WTC11 (cell line): ENCODE results near the gene SKAP1. TPM values are rescaled to one million over a fixed set of nuclear protein-coding genes. Genes with fewer than 3 reads are reported as not detected.
"Not testable (repeated sequence)": the region's sequence is repeated elsewhere in the genome, so short reads cannot be mapped to it uniquely, and the experiment has no call there.

ENCODE experiments used
- ATAC-seq: fragments of 200-7000 bp; cut with Tn5 transposase; 2 replicates; pipeline ENCODE4 v1.10.0; 2021; ENCODE audit warnings: mild to moderate bottlenecking, moderate library complexity
- CTCF ChIA-PET: fragments of 300-600 bp; sonication (Branson Sonifier 250); formaldehyde crosslinking; loops from one replicate; lab custom pipeline; 2021; ENCODE audit warnings: antibody characterized with exemption; lab: Charles Lee
- POLR2A ChIA-PET: fragments of 350-600 bp; sonication (Branson Sonifier 250); formaldehyde crosslinking; loops from one replicate; lab custom pipeline; 2021; ENCODE audit warnings: antibody characterized with exemption; lab: Charles Lee
- DNase-seq: peaks from one replicate; pipeline ENCODE4 v3.0.0; 2021; ENCODE audit warnings: low spot score
- H3K27ac Mint-ChIP-seq: 2 replicates; pipeline ENCODE4 v1.8.0; 2021; ENCODE audit warnings: mixed read lengths
- H3K27me3 Mint-ChIP-seq: 2 replicates; pipeline ENCODE4 v1.8.0; 2021; ENCODE audit warnings: low read depth, mild to moderate bottlenecking, moderate library complexity, mixed read lengths
- H3K36me3 Mint-ChIP-seq: 2 replicates; pipeline ENCODE4 v1.8.0; 2021; ENCODE audit warnings: mixed read lengths
- H3K4me1 Mint-ChIP-seq: 2 replicates; pipeline ENCODE4 v1.8.0; 2022; ENCODE audit warnings: mixed read lengths
- H3K4me3 Mint-ChIP-seq: 2 replicates; pipeline ENCODE4 v1.8.0; 2021; ENCODE audit warnings: mild to moderate bottlenecking, moderate library complexity, mixed read lengths
- H3K9me3 Mint-ChIP-seq: 2 replicates; pipeline ENCODE4 v1.8.0; 2021; ENCODE audit warnings: mixed read lengths
- ATF2 ChIP-seq: sonication (generic); formaldehyde crosslinking; IDR thresholded peaks from 2 replicates; pipeline ENCODE4 v1.8.1; 2022; ENCODE audit warnings: low read depth, missing genetic modification reagents, borderline replicate concordance
- ATF3 ChIP-seq: sonication (generic); formaldehyde crosslinking; conservative IDR thresholded peaks from 2 replicates; pipeline ENCODE4 v1.8.1; 2022; ENCODE audit warnings: mild to moderate bottlenecking, missing genetic modification reagents
- CBFB ChIP-seq: sonication (generic); formaldehyde crosslinking; IDR thresholded peaks from 2 replicates; pipeline ENCODE4 v1.8.1; 2022; ENCODE audit warnings: mild to moderate bottlenecking, low read depth, missing genetic modification reagents
- CREM ChIP-seq: sonication (generic); formaldehyde crosslinking; IDR thresholded peaks from 2 replicates; pipeline ENCODE4 v1.8.1; 2022; ENCODE audit warnings: mild to moderate bottlenecking, missing genetic modification reagents, moderate library complexity
- E2F1 ChIP-seq: sonication (generic); formaldehyde crosslinking; IDR thresholded peaks from 2 replicates; pipeline ENCODE4 v1.8.0; 2022; ENCODE audit warnings: mild to moderate bottlenecking, missing genetic modification reagents
- EMX1 ChIP-seq: fragments of 250-450 bp; sonication (Bioruptor Pico); IDR thresholded peaks from 2 replicates; pipeline ENCODE4 v1.8.0; 2021; ENCODE audit warnings: mild to moderate bottlenecking
- HMGXB4 ChIP-seq: sonication (generic); formaldehyde crosslinking; IDR thresholded peaks from 2 replicates; pipeline ENCODE4 v1.8.1; 2023; ENCODE audit warnings: mild to moderate bottlenecking, moderate library complexity, missing genetic modification reagents
- KAT7 ChIP-seq: sonication (generic); formaldehyde crosslinking; IDR thresholded peaks from 2 replicates; pipeline ENCODE4 v1.8.1; 2023; ENCODE audit warnings: missing genetic modification reagents, mild to moderate bottlenecking, borderline replicate concordance
- NR2C2 ChIP-seq: sonication (generic); formaldehyde crosslinking; IDR thresholded peaks from 2 replicates; pipeline ENCODE4 v1.8.0; 2022; ENCODE audit warnings: mild to moderate bottlenecking, missing genetic modification reagents
- NR3C1 ChIP-seq: sonication (generic); formaldehyde crosslinking; conservative IDR thresholded peaks from 2 replicates; pipeline ENCODE4 v1.8.1; 2023; ENCODE audit warnings: low read depth, mild to moderate bottlenecking, missing genetic modification reagents
- SMAD3 ChIP-seq: sonication (generic); formaldehyde crosslinking; IDR thresholded peaks from 2 replicates; pipeline ENCODE4 v1.8.0; 2022; ENCODE audit warnings: missing genetic modification reagents, mild to moderate bottlenecking, borderline replicate concordance
- SMAD4 ChIP-seq: sonication (generic); formaldehyde crosslinking; IDR thresholded peaks from 2 replicates; pipeline ENCODE4 v1.8.0; 2022; ENCODE audit warnings: mild to moderate bottlenecking, missing genetic modification reagents
- USF2 ChIP-seq: sonication (generic); formaldehyde crosslinking; IDR thresholded peaks from 2 replicates; pipeline ENCODE4 v1.8.1; 2023; ENCODE audit warnings: mild to moderate bottlenecking, missing genetic modification reagents, moderate library complexity
- ZNF138 ChIP-seq: sonication (generic); formaldehyde crosslinking; conservative IDR thresholded peaks from 2 replicates; pipeline ENCODE4 v1.8.1; 2022; ENCODE audit warnings: mild to moderate bottlenecking, moderate library complexity, missing genetic modification reagents
- total RNA-seq: library from RNA; stranded (reverse); gene quantifications from 3 replicates; pipeline ENCODE4 v1.2.3, GENCODE V29; 2021
- TF ChIP-seq, protein P1 (sequence below): fragments of 250-450 bp; sonication (Bioruptor Pico); IDR thresholded peaks from 2 replicates; pipeline ENCODE4 v1.9.0; 2021; ENCODE audit warnings: mild to moderate bottlenecking, borderline replicate concordance
- TF ChIP-seq, protein P2 (sequence below): sonication (generic); formaldehyde crosslinking; IDR thresholded peaks from 2 replicates; pipeline ENCODE4 v1.8.0; 2023; ENCODE audit warnings: mild to moderate bottlenecking, missing genetic modification reagents

Gene SKAP1
- total RNA-seq, 1 experiment from 2014 or later = not detected

DNA sequence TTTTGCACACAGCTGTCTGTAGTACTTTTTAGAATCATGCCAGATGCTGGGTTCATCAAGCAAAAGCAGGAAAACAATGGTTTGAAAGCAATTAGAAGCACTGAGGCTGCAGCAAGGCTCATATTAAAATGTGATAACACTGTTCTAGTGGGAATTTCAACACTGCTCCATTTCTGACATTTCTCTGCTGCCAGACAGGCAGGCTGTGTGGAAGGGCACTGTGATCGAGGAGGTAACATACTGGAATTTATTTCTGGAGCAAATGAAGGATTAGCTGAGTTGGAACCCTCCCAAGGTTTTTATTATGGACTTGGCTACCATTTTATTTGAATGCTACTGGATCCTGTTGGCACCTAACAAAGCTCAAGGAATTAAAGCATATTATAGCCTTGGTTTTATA is 66.9 kb downstream of the SKAP1 start:
- Mint-ChIP-seq H3K9me3 (no peaks in the 10 kb centered on the region), H3K4me3 (no peak overlapping the region), H3K27me3 (peaks cover 18% of the 10 kb centered on the region), H3K4me1 (no peaks in the 10 kb centered on the region), H3K36me3 (no peaks in the 10 kb centered on the region)
- no peak for ATAC-seq
- DNase-seq = no peak
- no peak for TF ChIP-seq NR2C2 (CRISPR knock-in tag)
- TF ChIP-seq SMAD3 = no peak
- TF ChIP-seq, protein P1, sequence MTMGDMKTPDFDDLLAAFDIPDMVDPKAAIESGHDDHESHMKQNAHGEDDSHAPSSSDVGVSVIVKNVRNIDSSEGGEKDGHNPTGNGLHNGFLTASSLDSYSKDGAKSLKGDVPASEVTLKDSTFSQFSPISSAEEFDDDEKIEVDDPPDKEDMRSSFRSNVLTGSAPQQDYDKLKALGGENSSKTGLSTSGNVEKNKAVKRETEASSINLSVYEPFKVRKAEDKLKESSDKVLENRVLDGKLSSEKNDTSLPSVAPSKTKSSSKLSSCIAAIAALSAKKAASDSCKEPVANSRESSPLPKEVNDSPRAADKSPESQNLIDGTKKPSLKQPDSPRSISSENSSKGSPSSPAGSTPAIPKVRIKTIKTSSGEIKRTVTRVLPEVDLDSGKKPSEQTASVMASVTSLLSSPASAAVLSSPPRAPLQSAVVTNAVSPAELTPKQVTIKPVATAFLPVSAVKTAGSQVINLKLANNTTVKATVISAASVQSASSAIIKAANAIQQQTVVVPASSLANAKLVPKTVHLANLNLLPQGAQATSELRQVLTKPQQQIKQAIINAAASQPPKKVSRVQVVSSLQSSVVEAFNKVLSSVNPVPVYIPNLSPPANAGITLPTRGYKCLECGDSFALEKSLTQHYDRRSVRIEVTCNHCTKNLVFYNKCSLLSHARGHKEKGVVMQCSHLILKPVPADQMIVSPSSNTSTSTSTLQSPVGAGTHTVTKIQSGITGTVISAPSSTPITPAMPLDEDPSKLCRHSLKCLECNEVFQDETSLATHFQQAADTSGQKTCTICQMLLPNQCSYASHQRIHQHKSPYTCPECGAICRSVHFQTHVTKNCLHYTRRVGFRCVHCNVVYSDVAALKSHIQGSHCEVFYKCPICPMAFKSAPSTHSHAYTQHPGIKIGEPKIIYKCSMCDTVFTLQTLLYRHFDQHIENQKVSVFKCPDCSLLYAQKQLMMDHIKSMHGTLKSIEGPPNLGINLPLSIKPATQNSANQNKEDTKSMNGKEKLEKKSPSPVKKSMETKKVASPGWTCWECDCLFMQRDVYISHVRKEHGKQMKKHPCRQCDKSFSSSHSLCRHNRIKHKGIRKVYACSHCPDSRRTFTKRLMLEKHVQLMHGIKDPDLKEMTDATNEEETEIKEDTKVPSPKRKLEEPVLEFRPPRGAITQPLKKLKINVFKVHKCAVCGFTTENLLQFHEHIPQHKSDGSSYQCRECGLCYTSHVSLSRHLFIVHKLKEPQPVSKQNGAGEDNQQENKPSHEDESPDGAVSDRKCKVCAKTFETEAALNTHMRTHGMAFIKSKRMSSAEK (CRISPR knock-in tag) = no peak
- TF ChIP-seq ZNF138 (CRISPR knock-in tag) = no peak
- no peak for TF ChIP-seq CREM
- no peak for TF ChIP-seq KAT7
- no peak for TF ChIP-seq EMX1 (CRISPR knock-in tag)
- no peak for TF ChIP-seq HMGXB4 (CRISPR knock-in tag)
- TF ChIP-seq SMAD4 (CRISPR knock-in tag) = no peak
- TF ChIP-seq ATF3 = no peak
- TF ChIP-seq NR3C1 (CRISPR knock-in tag) = no peak
- TF ChIP-seq, all 79 proteins: peak for 0
- ChIA-PET POLR2A (no interaction called here), CTCF (interaction anchor here (0.8 to 2.1 kb wide), 10 partner anchors 11 to 338 kb away, joined by 3 to 9 read pairs (median 4); no protein-coding TSS in a partner anchor)
- H3K27ac Mint-ChIP-seq = no peak overlapping the region

DNA sequence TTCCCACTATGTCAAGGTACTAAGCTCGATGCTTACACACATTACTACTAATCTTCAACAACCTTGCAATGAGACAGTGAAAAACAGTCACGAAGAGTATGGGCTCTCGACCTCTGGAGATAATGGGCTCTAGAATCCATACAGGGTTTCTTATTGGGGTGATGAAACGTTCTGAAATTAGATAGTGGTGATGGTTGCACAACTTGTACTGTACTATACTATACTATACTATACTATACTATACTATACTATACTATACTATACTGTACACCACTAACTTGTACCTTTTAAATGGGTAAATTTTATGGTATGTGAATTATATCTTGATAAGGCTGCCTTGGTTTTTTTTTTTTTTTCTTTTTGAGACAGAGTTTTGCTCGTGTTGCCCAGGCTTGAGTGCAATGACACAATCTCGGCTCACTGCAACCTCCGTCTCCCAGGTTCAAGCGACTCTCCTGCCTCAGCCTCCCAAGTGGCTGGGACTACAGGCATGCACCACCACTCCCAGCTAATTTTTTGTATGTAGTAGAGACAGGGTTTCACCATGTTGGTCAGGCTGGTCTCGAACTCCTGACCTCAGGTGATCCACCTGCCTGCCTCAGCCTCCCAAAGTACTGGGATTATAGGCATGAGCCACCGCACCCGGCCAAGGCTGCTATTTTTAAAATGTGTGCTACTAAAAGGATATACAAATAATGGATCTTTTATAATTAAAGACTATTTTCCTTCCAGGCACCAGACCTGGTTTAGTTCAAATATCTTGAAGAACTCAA is 69.0 kb downstream of the SKAP1 start:
- DNase-seq, POLR2A ChIA-PET, H3K4me1 Mint-ChIP-seq, CTCF ChIA-PET, H3K9me3 Mint-ChIP-seq, H3K27ac Mint-ChIP-seq, H3K36me3 Mint-ChIP-seq, H3K4me3 Mint-ChIP-seq, ATAC-seq: not testable (repeated sequence)
- H3K27me3 Mint-ChIP-seq = peaks cover 15% of the 10 kb centered on the region

GRCh38 chr17:48357779-48358602 is 72.0 kb downstream of the SKAP1 start:
- Mint-ChIP-seq H3K27me3 (peaks cover 5% of the 10 kb centered on the region), H3K36me3 (no peaks in the 10 kb centered on the region), H3K27ac (no peak overlapping the region), H3K9me3 (no peaks in the 10 kb centered on the region), H3K4me3 (no peak overlapping the region), H3K4me1 (no peaks in the 10 kb centered on the region)
- CTCF ChIA-PET = interaction anchor here (0.6 to 1.2 kb wide), 2 partner anchors 14 to 95 kb away, joined by 3 to 4 read pairs; no protein-coding TSS in a partner anchor
- ATAC-seq = no peak
- DNase-seq = no peak
- POLR2A ChIA-PET = no interaction called here
- TF ChIP-seq KAT7 = no peak
- no peak for TF ChIP-seq SMAD4 (CRISPR knock-in tag)
- TF ChIP-seq, protein P2, sequence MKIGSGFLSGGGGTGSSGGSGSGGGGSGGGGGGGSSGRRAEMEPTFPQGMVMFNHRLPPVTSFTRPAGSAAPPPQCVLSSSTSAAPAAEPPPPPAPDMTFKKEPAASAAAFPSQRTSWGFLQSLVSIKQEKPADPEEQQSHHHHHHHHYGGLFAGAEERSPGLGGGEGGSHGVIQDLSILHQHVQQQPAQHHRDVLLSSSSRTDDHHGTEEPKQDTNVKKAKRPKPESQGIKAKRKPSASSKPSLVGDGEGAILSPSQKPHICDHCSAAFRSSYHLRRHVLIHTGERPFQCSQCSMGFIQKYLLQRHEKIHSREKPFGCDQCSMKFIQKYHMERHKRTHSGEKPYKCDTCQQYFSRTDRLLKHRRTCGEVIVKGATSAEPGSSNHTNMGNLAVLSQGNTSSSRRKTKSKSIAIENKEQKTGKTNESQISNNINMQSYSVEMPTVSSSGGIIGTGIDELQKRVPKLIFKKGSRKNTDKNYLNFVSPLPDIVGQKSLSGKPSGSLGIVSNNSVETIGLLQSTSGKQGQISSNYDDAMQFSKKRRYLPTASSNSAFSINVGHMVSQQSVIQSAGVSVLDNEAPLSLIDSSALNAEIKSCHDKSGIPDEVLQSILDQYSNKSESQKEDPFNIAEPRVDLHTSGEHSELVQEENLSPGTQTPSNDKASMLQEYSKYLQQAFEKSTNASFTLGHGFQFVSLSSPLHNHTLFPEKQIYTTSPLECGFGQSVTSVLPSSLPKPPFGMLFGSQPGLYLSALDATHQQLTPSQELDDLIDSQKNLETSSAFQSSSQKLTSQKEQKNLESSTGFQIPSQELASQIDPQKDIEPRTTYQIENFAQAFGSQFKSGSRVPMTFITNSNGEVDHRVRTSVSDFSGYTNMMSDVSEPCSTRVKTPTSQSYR (CRISPR knock-in tag) = no peak
- no peak for TF ChIP-seq E2F1 (CRISPR knock-in tag)
- TF ChIP-seq ATF2 (CRISPR knock-in tag) = no peak
- no peak for TF ChIP-seq USF2 (CRISPR knock-in tag)
- no peak for TF ChIP-seq CBFB (CRISPR knock-in tag)
